Spleen (tissue), 7 donors: ENCODE data around the gene SLC1A4.

Experiments
- CTCF ChIP-seq, 11 experiments: fragments of 200-600 bp in 7 of 11; fragments of 450-650 bp in 4 of 11; sonication (generic) in 4 of 11; IDR thresholded peaks in 8 of 11; conservative IDR thresholded peaks in 3 of 11; 1 replicate in 7 of 11; 2 replicates in 4 of 11; pipeline versions ENCODE4 v1.4.0 to v1.8.0; 2016 to 2021; ENCODE audit warnings: antibody characterized with exemption in 11 of 11, inconsistent platforms in 4 of 11, mild to moderate bottlenecking in 1 of 11
- POLR2AphosphoS5 ChIP-seq, 3 donors: sonication (generic); formaldehyde crosslinking; IDR thresholded peaks; one replicate each; pipeline ENCODE4 v1.5.1; 2017; ENCODE audit warnings: antibody characterized with exemption in 3 of 3
- donor health status: DM: no; HTN: no; CAD: no; lungs with moderate emphysema.
- donor health status: DM: no; HTN: no; CAD: no.
- donor health status: DM: no; HTN: no; CAD: no.

GRCh38 chr2:65019010-65019409 lies 29.8 kb downstream of the SLC1A4 start:
- no peak for TF ChIP-seq POLR2AphosphoS5 (IDR thresholded peaks at IDR 0.05)
- TF ChIP-seq CTCF (IDR thresholded peaks at IDR 0.05 in 8 of 11, conservative IDR thresholded peaks at IDR 0.05 in 3 of 11) = no peak
